ENCODE results near the gene MOGAT2.

The MOGAT2 gene

DNA sequence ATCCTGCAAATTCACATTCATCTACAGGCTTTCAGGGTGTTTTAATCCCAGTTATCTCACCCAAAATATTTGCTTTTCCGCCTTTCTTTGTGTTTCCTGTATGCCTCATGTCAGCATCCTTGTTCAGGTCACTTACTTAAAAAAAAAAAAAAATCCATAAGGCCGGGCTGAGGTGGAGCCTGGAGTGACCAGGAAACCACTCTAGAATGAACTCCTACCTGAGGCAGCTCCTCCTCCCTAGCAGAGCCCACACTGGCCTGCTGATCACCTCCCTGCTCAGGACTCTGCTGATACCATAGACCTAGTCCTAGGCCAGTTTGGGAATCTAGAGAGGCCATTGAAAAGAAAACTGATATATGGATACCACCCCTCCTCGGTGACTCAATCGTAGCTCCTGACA, 42.2 kb downstream of the MOGAT2 start:
- no peak for DNase-seq (ENCODE audit: low read depth, low spot score)

GRCh38 chr11:75760243-75760642, 42.6 kb downstream of the MOGAT2 start:
- DNase-seq (ENCODE audit: low read depth, low spot score), result no peak

DNA sequence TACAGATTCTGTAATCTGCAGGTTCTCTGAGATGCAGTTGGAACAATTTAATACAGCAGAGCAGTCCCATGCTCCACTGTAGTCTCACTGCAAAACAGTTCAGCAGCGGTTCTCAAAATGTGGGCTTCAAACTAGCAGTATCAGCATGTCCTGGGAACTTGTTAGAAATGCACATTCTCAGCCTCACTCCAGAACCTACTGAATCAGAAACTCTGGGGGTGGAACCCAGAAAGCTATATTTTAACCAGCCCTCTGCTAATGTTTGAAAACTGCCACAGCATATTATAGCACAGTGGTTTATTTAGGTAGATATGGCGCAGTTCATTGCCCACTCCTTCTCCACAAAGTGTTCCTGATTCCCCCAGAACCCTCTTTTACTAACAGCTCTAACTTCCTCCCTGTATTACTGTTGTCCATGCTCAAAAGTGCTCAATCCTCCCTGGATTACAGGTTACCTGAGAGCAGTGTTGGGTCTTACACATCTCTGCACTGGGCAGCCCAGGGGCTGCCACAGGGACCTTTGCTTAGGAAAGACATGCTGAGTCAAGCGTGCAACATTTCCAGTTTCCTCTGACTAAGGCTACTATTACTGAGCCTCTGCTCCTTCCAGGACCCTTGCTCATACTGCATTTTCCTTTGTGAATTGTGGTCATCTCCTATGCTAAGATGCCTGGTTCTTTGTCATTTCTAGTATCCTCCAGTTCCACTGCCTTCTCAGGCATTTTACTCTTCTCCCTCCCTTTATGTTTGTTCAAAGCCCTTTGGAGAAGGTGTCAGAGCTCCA, 43.3 kb downstream of the MOGAT2 start:
- no peak for DNase-seq (ENCODE audit: low read depth, low spot score)

DNA sequence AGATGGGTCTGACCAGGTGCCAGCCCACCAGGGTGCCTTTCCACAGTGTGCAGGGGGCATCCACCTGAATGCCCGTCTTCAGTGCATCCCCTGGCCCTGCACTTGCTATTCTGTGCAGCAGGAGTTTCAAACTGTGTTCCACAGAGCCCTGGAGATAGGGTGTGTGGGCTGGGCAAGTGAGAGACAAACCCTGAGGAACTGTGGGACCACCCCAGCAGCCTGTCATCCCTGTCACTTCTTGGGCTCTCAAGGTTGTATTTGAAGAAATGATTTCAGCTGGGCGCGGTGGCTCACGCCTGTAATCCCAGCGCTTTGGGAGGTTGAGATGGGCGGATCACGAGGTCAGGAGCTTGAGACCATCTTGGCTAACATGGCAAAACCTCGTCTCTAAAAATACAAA, 44.5 kb downstream of the MOGAT2 start:
- DNase-seq (ENCODE audit: low read depth, low spot score), result no peak

DNA sequence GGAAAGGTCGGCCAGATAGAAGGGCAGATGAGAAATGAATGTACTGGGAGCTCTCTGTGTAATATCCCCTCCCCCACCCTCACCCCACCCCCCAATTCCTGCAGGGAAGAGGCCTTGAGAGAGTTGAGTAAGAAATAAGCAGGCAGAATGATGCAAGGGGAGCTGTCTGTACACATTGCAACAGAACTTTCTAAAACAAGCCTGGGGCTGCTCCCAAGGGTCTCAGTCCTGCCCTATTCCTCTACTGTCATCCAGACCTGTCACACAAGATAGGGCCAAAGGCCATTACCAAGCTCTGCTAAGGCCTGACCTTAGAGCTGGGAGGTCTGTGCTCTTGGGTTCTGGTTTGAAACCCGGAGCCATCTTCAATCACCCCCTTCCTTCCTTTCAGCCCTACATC, 45.2 kb downstream of the MOGAT2 start:
- DNase-seq (ENCODE audit: low read depth, low spot score), result no peak

GRCh38 chr11:75763846-75764245, 46.2 kb downstream of the MOGAT2 start:
- DNase-seq (ENCODE audit: low read depth, low spot score), result no peak

GRCh38 chr11:75765116-75765515, 47.5 kb downstream of the MOGAT2 start:
- no peak for DNase-seq (ENCODE audit: low read depth, low spot score)

GRCh38 chr11:75766443-75767227, 49.0 kb downstream of the MOGAT2 start:
- DNase-seq (ENCODE audit: low read depth, low spot score), result no peak

- no peak for DNase-seq (ENCODE audit: low read depth, low spot score)
These were observed 49.6 kb downstream of the MOGAT2 start for GRCh38 chr11:75767228-75767572.

GRCh38 chr11:75767793-75768111, 50.1 kb downstream of the MOGAT2 start:
- DNase-seq (ENCODE audit: low read depth, low spot score), result no peak

GRCh38 chr11:75768112-75768908, 50.7 kb downstream of the MOGAT2 start, which contains the start of gene DGAT2:
DGAT2 (plus strand) TSS chr11:75768778; CDS start chr11:75768992, 214 bp downstream.
- DNase-seq (ENCODE audit: low read depth, low spot score), result no peak

DNA sequence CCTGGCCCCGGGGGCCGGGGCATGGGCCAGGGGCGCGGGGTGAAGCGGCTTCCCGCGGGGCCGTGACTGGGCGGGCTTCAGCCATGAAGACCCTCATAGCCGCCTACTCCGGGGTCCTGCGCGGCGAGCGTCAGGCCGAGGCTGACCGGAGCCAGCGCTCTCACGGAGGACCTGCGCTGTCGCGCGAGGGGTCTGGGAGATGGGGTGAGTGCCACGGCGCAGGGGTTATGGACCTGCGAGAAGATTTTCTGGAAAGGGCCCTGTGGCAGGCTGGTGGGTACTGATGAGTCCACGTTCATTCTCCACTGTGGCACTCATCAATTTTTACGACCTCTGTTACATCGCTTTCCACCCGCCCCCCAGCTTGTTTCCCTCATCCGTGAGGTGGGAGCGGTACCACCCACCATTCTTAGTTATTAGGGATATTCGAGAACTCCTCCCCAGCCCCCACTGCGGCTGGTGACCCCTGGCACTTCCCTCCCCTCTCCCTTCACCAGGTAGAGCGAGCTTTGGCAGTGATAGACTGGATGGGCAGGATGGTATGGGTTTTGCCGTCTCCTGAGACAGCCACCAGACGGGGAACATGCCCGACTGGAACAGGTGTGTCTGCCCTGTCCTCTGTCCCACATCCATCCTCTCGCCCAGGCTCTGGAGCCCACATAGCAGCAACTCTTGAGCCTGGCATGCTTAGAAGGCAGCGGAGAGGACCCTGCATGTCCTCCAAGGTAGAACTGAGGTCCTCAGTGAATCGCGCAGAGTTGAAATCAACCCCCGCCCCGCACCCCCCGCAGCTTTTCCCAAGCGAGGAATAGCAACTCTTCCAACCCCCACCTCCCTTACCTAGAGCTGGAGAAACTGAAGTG, 51.5 kb downstream of the MOGAT2 start:
- no peak for DNase-seq (ENCODE audit: low read depth, low spot score)

- DNase-seq (ENCODE audit: low read depth, low spot score), result no peak
These were observed 52.5 kb downstream of the MOGAT2 start for GRCh38 chr11:75770102-75770501.

DNA sequence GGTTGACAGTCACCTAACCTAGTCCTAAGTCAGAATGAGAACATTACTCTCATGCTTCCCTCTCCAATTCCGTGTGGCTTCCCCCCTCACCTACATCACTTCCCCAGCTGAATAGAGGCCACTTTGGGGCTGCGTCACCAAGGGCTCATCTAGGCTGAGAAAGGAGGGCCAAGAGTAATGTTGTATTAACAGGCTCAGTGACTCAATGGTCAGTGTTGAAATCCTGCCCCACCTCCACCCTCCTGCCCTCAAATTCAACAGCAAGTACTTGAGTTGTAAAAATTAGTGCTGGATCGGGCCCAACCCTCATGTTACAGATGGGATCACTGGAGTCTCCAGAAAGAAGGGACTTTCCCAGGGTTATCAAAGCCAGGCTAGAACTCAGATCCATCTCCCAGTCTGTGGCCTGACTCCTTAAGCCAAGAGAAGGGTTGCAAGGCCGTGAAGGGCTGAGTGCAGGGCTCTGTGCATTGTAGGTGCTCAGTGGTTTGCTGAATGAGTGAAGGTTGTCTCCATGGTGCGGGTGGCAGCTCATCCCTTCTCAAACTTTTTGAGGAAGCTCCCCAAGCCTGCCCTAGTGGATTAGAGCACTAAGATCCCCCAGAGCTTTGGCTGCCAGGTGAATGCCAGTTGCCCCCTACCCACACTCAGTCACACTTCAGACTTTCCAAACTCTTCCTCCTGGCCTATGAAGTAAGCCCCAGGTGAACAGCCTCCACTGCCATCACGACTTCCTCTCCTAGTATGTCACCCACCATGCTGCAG, 54.2 kb downstream of the MOGAT2 start:
- no peak for DNase-seq (ENCODE audit: low read depth, low spot score)

GRCh38 chr11:75773595-75774353, 56.1 kb downstream of the MOGAT2 start:
- DNase-seq (ENCODE audit: low read depth, low spot score), result no peak

GRCh38 chr11:75775056-75775455, 57.4 kb downstream of the MOGAT2 start:
- no peak for DNase-seq (ENCODE audit: low read depth, low spot score)

DNA sequence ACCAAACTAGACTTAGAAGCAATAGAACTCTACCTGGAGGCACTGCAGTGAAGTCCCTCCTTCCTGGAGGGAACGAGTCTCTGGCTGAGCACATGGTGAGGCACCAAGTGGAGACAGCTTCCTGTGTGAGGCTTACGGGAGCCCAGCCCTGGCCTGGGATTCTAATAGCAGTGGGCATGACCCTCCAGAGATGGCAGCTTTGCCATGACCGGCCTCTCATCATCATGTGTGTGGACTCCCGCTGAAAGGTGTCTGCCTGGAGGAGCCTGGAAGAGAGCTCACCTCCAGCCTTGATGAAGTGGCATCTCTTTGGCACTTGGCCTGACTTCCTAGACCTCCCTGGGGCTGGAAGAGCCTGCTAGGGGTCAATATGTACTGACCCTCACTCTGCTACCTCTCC, 58.9 kb downstream of the MOGAT2 start:
- no peak for DNase-seq (ENCODE audit: low read depth, low spot score)

- DNase-seq (ENCODE audit: low read depth, low spot score), result no peak
These were observed 59.9 kb downstream of the MOGAT2 start for GRCh38 chr11:75777461-75778110.

DNA sequence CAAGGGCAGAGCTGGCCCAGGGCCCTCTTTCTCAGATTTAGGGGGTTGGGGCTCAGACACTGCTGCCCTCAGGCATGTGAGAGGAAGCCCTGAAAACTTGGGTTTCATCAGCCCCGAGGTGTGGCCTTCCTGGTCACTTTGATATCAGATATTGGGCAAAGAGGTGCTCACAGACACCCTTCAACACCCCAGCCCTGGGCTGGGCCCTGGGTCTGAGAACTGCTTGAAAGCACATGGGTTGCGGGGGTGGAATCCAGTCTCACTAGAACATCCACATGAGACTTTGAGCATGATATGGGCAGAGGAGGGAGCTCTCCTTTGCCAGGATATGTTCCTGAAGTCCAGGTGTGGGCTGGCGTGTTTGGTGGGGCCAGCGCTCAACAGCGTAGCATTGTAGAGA, 61.3 kb downstream of the MOGAT2 start:
- no peak for DNase-seq (ENCODE audit: low read depth, low spot score)

All from iPS DF 19.7 (cell line).